Ishikawa (cell line): ENCODE results near the gene SMIM44.

Experiments used
- CEBPB ChIP-seq: IDR thresholded peaks from 2 replicates; pipeline ENCODE4 v1.6.1; 2012
- CREB1 ChIP-seq: IDR thresholded peaks from 2 replicates; pipeline ENCODE4 v1.6.1; 2012; ENCODE audit warnings: low read depth
- EGR1 ChIP-seq: IDR thresholded peaks from 2 replicates; pipeline ENCODE4 v1.6.1; 2012
- EP300 ChIP-seq: IDR thresholded peaks from 2 replicates; pipeline ENCODE4 v1.6.1; 2012; ENCODE audit warnings: borderline replicate concordance
- FOXM1 ChIP-seq: IDR thresholded peaks from 2 replicates; pipeline ENCODE4 v1.6.1; 2012; ENCODE audit warnings: low read depth, borderline replicate concordance
- NFIC ChIP-seq: IDR thresholded peaks from 2 replicates; pipeline ENCODE4 v1.6.1; 2012
- RAD21 ChIP-seq: IDR thresholded peaks from 2 replicates; pipeline ENCODE4 v1.6.1; 2012; ENCODE audit warnings: low read depth
- TAF1 ChIP-seq: IDR thresholded peaks from 2 replicates; pipeline ENCODE4 v1.6.1; 2012; ENCODE audit warnings: low read depth, mild to moderate bottlenecking
- TCF12 ChIP-seq: IDR thresholded peaks from 2 replicates; pipeline ENCODE4 v1.6.1; 2012; ENCODE audit warnings: low read depth
- TEAD4 ChIP-seq: IDR thresholded peaks from 2 replicates; pipeline ENCODE4 v1.6.1; 2012
- YY1 ChIP-seq: IDR thresholded peaks from 2 replicates; pipeline ENCODE4 v1.6.1; 2012; ENCODE audit warnings: low read depth
- ZBTB7A ChIP-seq: IDR thresholded peaks from 2 replicates; pipeline ENCODE4 v1.6.1; 2012; ENCODE audit warnings: low read depth
- TF ChIP-seq, protein P1 (sequence below): IDR thresholded peaks from 2 replicates; pipeline ENCODE4 v1.6.1; 2012
- TF ChIP-seq, protein P2 (sequence below): IDR thresholded peaks from 2 replicates; pipeline ENCODE4 v1.6.1; 2012
- TF ChIP-seq, protein P3 (sequence below): IDR thresholded peaks from 2 replicates; pipeline ENCODE4 v1.6.1; 2012; ENCODE audit warnings: low read depth, mild to moderate bottlenecking

The SMIM44 gene

DNA sequence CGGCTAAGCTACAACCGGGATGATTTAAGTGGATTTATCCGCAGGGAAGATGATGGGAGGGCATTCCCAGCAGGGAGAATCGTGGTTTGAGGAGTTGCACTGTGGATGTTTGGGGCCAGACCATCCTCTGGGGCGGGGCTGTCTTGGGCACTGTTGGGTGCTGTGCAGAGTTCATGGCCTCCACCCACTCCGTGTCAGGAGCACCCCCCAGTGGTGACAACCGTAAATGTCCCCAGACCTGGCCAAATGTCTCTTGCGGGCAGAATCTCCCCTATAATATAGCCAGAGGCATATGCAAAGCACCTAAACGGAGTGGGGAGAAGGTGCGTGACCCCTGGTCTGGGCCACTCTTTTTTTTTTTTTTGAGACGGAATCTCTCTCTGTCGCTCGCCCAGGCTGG is 43.2 kb downstream of the SMIM44 start:
- TF ChIP-seq TEAD4 (no peak), RAD21 (peak; percentile 79), TCF12 (no peak)

GRCh38 chr19:3434630-3435553 is 48.3 kb downstream of the SMIM44 start:
- TF ChIP-seq, protein P1, sequence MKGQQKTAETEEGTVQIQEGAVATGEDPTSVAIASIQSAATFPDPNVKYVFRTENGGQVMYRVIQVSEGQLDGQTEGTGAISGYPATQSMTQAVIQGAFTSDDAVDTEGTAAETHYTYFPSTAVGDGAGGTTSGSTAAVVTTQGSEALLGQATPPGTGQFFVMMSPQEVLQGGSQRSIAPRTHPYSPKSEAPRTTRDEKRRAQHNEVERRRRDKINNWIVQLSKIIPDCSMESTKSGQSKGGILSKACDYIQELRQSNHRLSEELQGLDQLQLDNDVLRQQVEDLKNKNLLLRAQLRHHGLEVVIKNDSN = no peak
- TF ChIP-seq, protein P2, sequence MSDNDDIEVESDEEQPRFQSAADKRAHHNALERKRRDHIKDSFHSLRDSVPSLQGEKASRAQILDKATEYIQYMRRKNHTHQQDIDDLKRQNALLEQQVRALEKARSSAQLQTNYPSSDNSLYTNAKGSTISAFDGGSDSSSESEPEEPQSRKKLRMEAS = peak; percentile 57
- TF ChIP-seq EP300 (peak; percentile 10; the same call in 1 of the 2 replicates), EGR1 (peak; percentile 68), TAF1 (peak; percentile 59; the same call in 1 of the 2 replicates)

GRCh38 chr19:3433805-3434540 is 49.3 kb downstream of the SMIM44 start:
- TF ChIP-seq YY1 = no peak
- TF ChIP-seq CREB1 = no peak
- no peak for TF ChIP-seq EGR1
- no peak for TF ChIP-seq RAD21
- TF ChIP-seq TAF1 = no peak
- no peak for TF ChIP-seq EP300
- no peak for TF ChIP-seq FOXM1
- no peak for TF ChIP-seq TEAD4
- TF ChIP-seq NFIC = no peak
- TF ChIP-seq ZBTB7A = no peak
- TF ChIP-seq, protein P1 = no peak
- TF ChIP-seq CEBPB = no peak
- TF ChIP-seq, protein P3, sequence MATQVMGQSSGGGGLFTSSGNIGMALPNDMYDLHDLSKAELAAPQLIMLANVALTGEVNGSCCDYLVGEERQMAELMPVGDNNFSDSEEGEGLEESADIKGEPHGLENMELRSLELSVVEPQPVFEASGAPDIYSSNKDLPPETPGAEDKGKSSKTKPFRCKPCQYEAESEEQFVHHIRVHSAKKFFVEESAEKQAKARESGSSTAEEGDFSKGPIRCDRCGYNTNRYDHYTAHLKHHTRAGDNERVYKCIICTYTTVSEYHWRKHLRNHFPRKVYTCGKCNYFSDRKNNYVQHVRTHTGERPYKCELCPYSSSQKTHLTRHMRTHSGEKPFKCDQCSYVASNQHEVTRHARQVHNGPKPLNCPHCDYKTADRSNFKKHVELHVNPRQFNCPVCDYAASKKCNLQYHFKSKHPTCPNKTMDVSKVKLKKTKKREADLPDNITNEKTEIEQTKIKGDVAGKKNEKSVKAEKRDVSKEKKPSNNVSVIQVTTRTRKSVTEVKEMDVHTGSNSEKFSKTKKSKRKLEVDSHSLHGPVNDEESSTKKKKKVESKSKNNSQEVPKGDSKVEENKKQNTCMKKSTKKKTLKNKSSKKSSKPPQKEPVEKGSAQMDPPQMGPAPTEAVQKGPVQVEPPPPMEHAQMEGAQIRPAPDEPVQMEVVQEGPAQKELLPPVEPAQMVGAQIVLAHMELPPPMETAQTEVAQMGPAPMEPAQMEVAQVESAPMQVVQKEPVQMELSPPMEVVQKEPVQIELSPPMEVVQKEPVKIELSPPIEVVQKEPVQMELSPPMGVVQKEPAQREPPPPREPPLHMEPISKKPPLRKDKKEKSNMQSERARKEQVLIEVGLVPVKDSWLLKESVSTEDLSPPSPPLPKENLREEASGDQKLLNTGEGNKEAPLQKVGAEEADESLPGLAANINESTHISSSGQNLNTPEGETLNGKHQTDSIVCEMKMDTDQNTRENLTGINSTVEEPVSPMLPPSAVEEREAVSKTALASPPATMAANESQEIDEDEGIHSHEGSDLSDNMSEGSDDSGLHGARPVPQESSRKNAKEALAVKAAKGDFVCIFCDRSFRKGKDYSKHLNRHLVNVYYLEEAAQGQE = no peak
- no peak for TF ChIP-seq TCF12
- TF ChIP-seq, protein P2 = no peak

- TF ChIP-seq FOXM1 = no peak
- no peak for TF ChIP-seq CREB1
- TF ChIP-seq, protein P3 = no peak
- TF ChIP-seq RAD21 = no peak
- no peak for TF ChIP-seq TEAD4
- TF ChIP-seq CEBPB = no peak
- no peak for TF ChIP-seq NFIC
- TF ChIP-seq EGR1 = no peak
- TF ChIP-seq, protein P1 = no peak
- no peak for TF ChIP-seq ZBTB7A
- TF ChIP-seq, protein P2 = no peak
- TF ChIP-seq TAF1 = no peak
These were observed 49.9 kb downstream of the SMIM44 start for GRCh38 chr19:3433313-3433712.
